HFFc6 (cell line): ENCODE results near the gene ITPRID1. TPM values are rescaled to one million over a fixed set of nuclear protein-coding genes. Genes with fewer than 3 reads are reported as not detected.

ENCODE experiments used
- DNase-seq: peaks from one replicate; pipeline ENCODE4 v3.0.0-alpha.2; 2018
- H3K27ac Mint-ChIP-seq: 2 replicates; pipeline ENCODE4 v1.8.0; 2020; ENCODE audit warnings: mild to moderate bottlenecking, mixed read lengths
- H3K27me3 Mint-ChIP-seq: 2 replicates; pipeline ENCODE4 v1.8.0; 2021; ENCODE audit warnings: mild to moderate bottlenecking, moderate library complexity, mixed read lengths; ENCODE audit not compliant: insufficient read depth
- H3K36me3 Mint-ChIP-seq: 2 replicates; pipeline ENCODE4 v1.8.0; 2021; ENCODE audit warnings: low read depth, mixed read lengths
- H3K4me1 Mint-ChIP-seq: 2 replicates; pipeline ENCODE4 v1.8.0; 2020; ENCODE audit warnings: low read depth, mixed read lengths
- H3K4me3 Mint-ChIP-seq: 2 replicates; pipeline ENCODE4 v1.8.0; 2020; ENCODE audit warnings: mild to moderate bottlenecking, moderate library complexity, mixed read lengths
- H3K9me3 Mint-ChIP-seq: 2 replicates; pipeline ENCODE4 v1.8.0; 2020; ENCODE audit warnings: mild to moderate bottlenecking, mixed read lengths
- total RNA-seq, 6 experiments: library from RNA; stranded (reverse); fragmentation: NEBNext Ultra II Directional; extraction: Animal tissue kit (Norgen Biotek cat#: 25700); gene quantifications; 2 replicates in 1 of 6; 3 replicates in 5 of 6; pipeline ENCODE4 v1.2.3, GENCODE V29; 2021
- TF ChIP-seq, protein P1 (sequence below): fragments of 200-600 bp; sonication (generic); IDR thresholded peaks from 2 replicates; pipeline ENCODE4 v1.5.0; 2021; ENCODE audit warnings: antibody characterized with exemption, mild to moderate bottlenecking

ITPRID1 gene
- total RNA-seq, 6 experiments from 2014 or later, result not detected

- peaks cover 33% of the 10 kb centered on the region for H3K9me3 Mint-ChIP-seq
- no peak overlapping the region for H3K27ac Mint-ChIP-seq
- no peaks in the 10 kb centered on the region for H3K27me3 Mint-ChIP-seq
- H3K4me1 Mint-ChIP-seq, result no peaks in the 10 kb centered on the region
- H3K36me3 Mint-ChIP-seq, result no peaks in the 10 kb centered on the region
- DNase-seq, result no peak
- H3K4me3 Mint-ChIP-seq, result no peak overlapping the region
- TF ChIP-seq, protein P1, sequence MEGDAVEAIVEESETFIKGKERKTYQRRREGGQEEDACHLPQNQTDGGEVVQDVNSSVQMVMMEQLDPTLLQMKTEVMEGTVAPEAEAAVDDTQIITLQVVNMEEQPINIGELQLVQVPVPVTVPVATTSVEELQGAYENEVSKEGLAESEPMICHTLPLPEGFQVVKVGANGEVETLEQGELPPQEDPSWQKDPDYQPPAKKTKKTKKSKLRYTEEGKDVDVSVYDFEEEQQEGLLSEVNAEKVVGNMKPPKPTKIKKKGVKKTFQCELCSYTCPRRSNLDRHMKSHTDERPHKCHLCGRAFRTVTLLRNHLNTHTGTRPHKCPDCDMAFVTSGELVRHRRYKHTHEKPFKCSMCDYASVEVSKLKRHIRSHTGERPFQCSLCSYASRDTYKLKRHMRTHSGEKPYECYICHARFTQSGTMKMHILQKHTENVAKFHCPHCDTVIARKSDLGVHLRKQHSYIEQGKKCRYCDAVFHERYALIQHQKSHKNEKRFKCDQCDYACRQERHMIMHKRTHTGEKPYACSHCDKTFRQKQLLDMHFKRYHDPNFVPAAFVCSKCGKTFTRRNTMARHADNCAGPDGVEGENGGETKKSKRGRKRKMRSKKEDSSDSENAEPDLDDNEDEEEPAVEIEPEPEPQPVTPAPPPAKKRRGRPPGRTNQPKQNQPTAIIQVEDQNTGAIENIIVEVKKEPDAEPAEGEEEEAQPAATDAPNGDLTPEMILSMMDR, result no peak
Observed at GRCh38 chr7:31692451-31692850, 178.6 kb downstream of the ITPRID1 start.

GRCh38 chr7:31692871-31693270 lies 179.0 kb downstream of the ITPRID1 start:
- H3K27me3 Mint-ChIP-seq, result no peaks in the 10 kb centered on the region
- H3K36me3 Mint-ChIP-seq, result no peaks in the 10 kb centered on the region
- peaks cover 32% of the 10 kb centered on the region for H3K9me3 Mint-ChIP-seq
- TF ChIP-seq, protein P1, result no peak
- no peak overlapping the region for H3K27ac Mint-ChIP-seq
- no peak overlapping the region for H3K4me3 Mint-ChIP-seq
- no peaks in the 10 kb centered on the region for H3K4me1 Mint-ChIP-seq
- no peak for DNase-seq

GRCh38 chr7:31695859-31696614 lies 182.1 kb downstream of the ITPRID1 start:
- no peak for DNase-seq
- Mint-ChIP-seq H3K27me3 (no peaks in the 10 kb centered on the region), H3K4me3 (no peak overlapping the region), H3K27ac (no peak overlapping the region), H3K36me3 (no peaks in the 10 kb centered on the region), H3K4me1 (no peaks in the 10 kb centered on the region), H3K9me3 (peaks cover 27% of the 10 kb centered on the region)
- TF ChIP-seq, protein P1, result no peak

GRCh38 chr7:31699050-31699449 lies 185.2 kb downstream of the ITPRID1 start:
- no peaks in the 10 kb centered on the region; the same call in 1 of the 2 replicates for H3K27me3 Mint-ChIP-seq
- TF ChIP-seq, protein P1, result no peak
- no peaks in the 10 kb centered on the region for H3K4me1 Mint-ChIP-seq
- DNase-seq, result no peak
- no peak overlapping the region for H3K27ac Mint-ChIP-seq
- no peaks in the 10 kb centered on the region for H3K36me3 Mint-ChIP-seq
- H3K4me3 Mint-ChIP-seq, result no peak overlapping the region
- H3K9me3 Mint-ChIP-seq, result peaks cover 21% of the 10 kb centered on the region

DNA sequence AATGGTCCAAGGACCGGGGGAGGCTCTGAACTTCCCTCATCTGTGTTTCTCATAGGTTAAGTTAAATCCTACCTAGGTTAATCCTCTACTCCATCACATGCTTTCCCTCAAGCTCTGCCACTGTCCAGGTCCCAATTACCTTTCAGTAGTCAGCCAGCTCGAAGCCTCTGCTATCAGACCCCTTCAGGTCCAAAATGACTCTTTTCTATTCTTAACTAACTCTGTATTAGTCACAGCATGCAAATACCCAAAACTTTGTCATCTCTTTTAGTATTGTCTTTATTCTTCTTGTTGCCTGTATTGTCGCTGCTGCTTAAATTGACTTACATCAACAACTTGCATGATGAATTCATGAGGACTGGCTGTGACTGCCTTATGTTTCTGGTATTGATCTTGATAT lies 188.5 kb downstream of the ITPRID1 start:
- Mint-ChIP-seq H3K27me3 (no peaks in the 10 kb centered on the region; the same call in 1 of the 2 replicates), H3K36me3 (no peaks in the 10 kb centered on the region), H3K27ac (no peak overlapping the region), H3K9me3 (peaks cover 32% of the 10 kb centered on the region), H3K4me1 (no peaks in the 10 kb centered on the region), H3K4me3 (no peak overlapping the region)
- no peak for DNase-seq
- TF ChIP-seq, protein P1, result no peak
